Stimulated activated CD4-positive, alpha-beta T cell treated with anti-CD3 and anti-CD28 coated beads, Interleukin-2, amount 100 ng/mL, for 48 hours (primary cell): Measurements from ENCODE around the gene UTS2.

Source experiments
- DNase-seq, 2 donors: peaks; one replicate each; pipeline ENCODE4 v3.0.0-alpha.2; 2020

Gene UTS2

GRCh38 chr1:7852804-7853683 is at the start of gene UTS2:
UTS2 (minus strand) TSS chr1:7853065; CDS start chr1:7853003, 62 bp downstream.
- no peak for DNase-seq

- DNase-seq: no peak
Measured at GRCh38 chr1:7899741-7900140, 46.9 kb upstream of the UTS2 start.

GRCh38 chr1:7898962-7899361 is 46.1 kb upstream of the UTS2 start:
- DNase-seq: no peak

- no peak for DNase-seq
Measured at GRCh38 chr1:7896994-7897393, 44.1 kb upstream of the UTS2 start.

GRCh38 chr1:7893529-7894180 is 40.8 kb upstream of the UTS2 start:
- no peak for DNase-seq

GRCh38 chr1:7891804-7892203 is 38.9 kb upstream of the UTS2 start:
- no peak for DNase-seq

GRCh38 chr1:7890853-7891252 is 38.0 kb upstream of the UTS2 start:
- DNase-seq: no peak

- DNase-seq: no peak
Measured at GRCh38 chr1:7888248-7889081, 35.6 kb upstream of the UTS2 start.

GRCh38 chr1:7886405-7886745 is 33.5 kb upstream of the UTS2 start:
- DNase-seq: no peak

- peak; percentile 25 to 40 for DNase-seq
Measured at GRCh38 chr1:7885513-7886404, 32.9 kb upstream of the UTS2 start.

- DNase-seq: no peak
Measured at GRCh38 chr1:7884757-7885156, 31.9 kb upstream of the UTS2 start.

- DNase-seq: no peak
Measured at GRCh38 chr1:7879228-7879627, 26.4 kb upstream of the UTS2 start.

GRCh38 chr1:7878027-7878426 is 25.2 kb upstream of the UTS2 start:
- DNase-seq: no peak

GRCh38 chr1:7873801-7874795 is 21.2 kb upstream of the UTS2 start:
- DNase-seq: no peak

- DNase-seq: no peak
Measured at GRCh38 chr1:7871136-7871535, 18.3 kb upstream of the UTS2 start.

GRCh38 chr1:7869136-7869920 is 16.5 kb upstream of the UTS2 start:
- DNase-seq: no peak

GRCh38 chr1:7868070-7868780 is 15.4 kb upstream of the UTS2 start:
- no peak for DNase-seq

GRCh38 chr1:7865978-7866377 is 13.1 kb upstream of the UTS2 start:
- DNase-seq: no peak

GRCh38 chr1:7863756-7864328 is 11.0 kb upstream of the UTS2 start:
- DNase-seq: no peak
